Stimulated activated CD4-positive, alpha-beta T cell treated with anti-CD3 and anti-CD28 coated beads, Interleukin-15, amount 100 ng/mL, for 48 hours (primary cell): ENCODE measurements around the gene SUPT3H.
"Not testable (repeated sequence)": the region's sequence is repeated elsewhere in the genome, so short reads cannot be mapped to it uniquely, and the experiment has no call there.

ENCODE experiments used
- DNase-seq, 2 donors: peaks; one replicate each; pipeline ENCODE4 v3.0.0-alpha.2; 2020; ENCODE audit warnings: low read depth in 2 of 2

SUPT3H gene

GRCh38 chr6:45062659-45063058 lies 315.1 kb downstream of the SUPT3H start:
- DNase-seq: not testable (repeated sequence)

- no peak for DNase-seq
These were observed 320.0 kb downstream of the SUPT3H start for GRCh38 chr6:45057711-45058110.

GRCh38 chr6:45054610-45055009 lies 323.1 kb downstream of the SUPT3H start:
- DNase-seq: no peak

- no peak for DNase-seq
These were observed 325.4 kb downstream of the SUPT3H start for GRCh38 chr6:45052325-45052724.

GRCh38 chr6:45049188-45049843 lies 328.4 kb downstream of the SUPT3H start:
- no peak for DNase-seq

GRCh38 chr6:45047573-45047972 lies 330.2 kb downstream of the SUPT3H start:
- no peak for DNase-seq

GRCh38 chr6:45045253-45045601 lies 332.5 kb downstream of the SUPT3H start:
- no peak for DNase-seq

- no peak for DNase-seq
These were observed 333.1 kb downstream of the SUPT3H start for GRCh38 chr6:45044510-45045252.

- no peak for DNase-seq
These were observed 333.6 kb downstream of the SUPT3H start for GRCh38 chr6:45044086-45044485.

GRCh38 chr6:45042673-45043072 lies 335.1 kb downstream of the SUPT3H start:
- not testable (repeated sequence) for DNase-seq

GRCh38 chr6:45038226-45038625 lies 339.5 kb downstream of the SUPT3H start:
- DNase-seq: no peak

- no peak for DNase-seq
These were observed 341.6 kb downstream of the SUPT3H start for GRCh38 chr6:45036103-45036502.

GRCh38 chr6:45032426-45032825 lies 345.3 kb downstream of the SUPT3H start:
- no peak for DNase-seq

GRCh38 chr6:45031601-45032000 lies 346.1 kb downstream of the SUPT3H start:
- no peak for DNase-seq

- no peak for DNase-seq
These were observed 350.6 kb downstream of the SUPT3H start for GRCh38 chr6:45027126-45027525.

- no peak for DNase-seq
These were observed 351.7 kb downstream of the SUPT3H start for GRCh38 chr6:45026003-45026516.

GRCh38 chr6:45024610-45025009 lies 353.1 kb downstream of the SUPT3H start:
- DNase-seq: no peak

- DNase-seq: no peak
These were observed 356.1 kb downstream of the SUPT3H start for GRCh38 chr6:45021676-45022075.

GRCh38 chr6:45012687-45013086 lies 365.0 kb downstream of the SUPT3H start:
- DNase-seq: no peak

GRCh38 chr6:45009576-45009975 lies 368.2 kb downstream of the SUPT3H start:
- DNase-seq: no peak

GRCh38 chr6:45006893-45007292 lies 370.8 kb downstream of the SUPT3H start:
- DNase-seq: no peak

GRCh38 chr6:45003961-45004360 lies 373.8 kb downstream of the SUPT3H start:
- DNase-seq: no peak

GRCh38 chr6:45003387-45003786 lies 374.3 kb downstream of the SUPT3H start:
- no peak for DNase-seq
